AG04450 (cell line): Measurements from ENCODE around the gene MS4A18. TPM values are rescaled to one million over a fixed set of nuclear protein-coding genes. Genes with fewer than 3 reads are reported as not detected.
A peak's percentile ranks its signal among the peaks of the same experiment; 100 is the strongest.

Experiments
- CTCF ChIA-PET: fragments of 300-600, 350-600 bp; formaldehyde crosslinking; extraction: SDS; loops from one replicate; lab custom pipeline; 2022; ENCODE audit warnings: antibody characterized with exemption, inconsistent platforms; lab: Charles Lee
- POLR2A ChIA-PET: fragments of 350-600 bp; formaldehyde crosslinking; extraction: SDS; loops from one replicate; lab custom pipeline; 2021; ENCODE audit warnings: antibody characterized with exemption, inconsistent platforms; lab: Yijun Ruan, JAX
- DNase-seq: peaks from one replicate; pipeline ENCODE4 v3.0.0-alpha.2; 2011; ENCODE audit warnings: low read depth, low spot score
- H3K27ac ChIP-seq: one replicate; pipeline ENCODE4 v1.5.1; 2012; ENCODE audit warnings: low read depth, low read length, control low read depth
- H3K27me3 ChIP-seq: one replicate; pipeline ENCODE4 v1.6.0; 2012; ENCODE audit warnings: low read length; ENCODE audit not compliant: control insufficient read depth, insufficient read depth
- H3K4me3 ChIP-seq: 2 replicates; pipeline ENCODE4 v1.5.1; 2011; ENCODE audit warnings: mild to moderate bottlenecking, low read depth, low read length, control low read depth
- H3K9me3 ChIP-seq: 2 replicates; pipeline ENCODE4 v1.5.1; 2012; ENCODE audit warnings: low read length; ENCODE audit not compliant: control insufficient read depth, insufficient read depth
- polyA plus RNA-seq: library from polyadenylated mRNA; depleted of rRNA; stranded (reverse); fragments of >200 nt; gene quantifications from 2 replicates; pipeline ENCODE4 v1.2.3, GENCODE V29; 2011
- TF ChIP-seq, protein P1 (sequence below): IDR thresholded peaks from 2 replicates; pipeline ENCODE4 v1.5.1; 2011; ENCODE audit warnings: low read depth, low read length, control low read depth, inconsistent platforms

MS4A18 gene
- polyA plus RNA-seq, 1 experiment = not detected

DNA sequence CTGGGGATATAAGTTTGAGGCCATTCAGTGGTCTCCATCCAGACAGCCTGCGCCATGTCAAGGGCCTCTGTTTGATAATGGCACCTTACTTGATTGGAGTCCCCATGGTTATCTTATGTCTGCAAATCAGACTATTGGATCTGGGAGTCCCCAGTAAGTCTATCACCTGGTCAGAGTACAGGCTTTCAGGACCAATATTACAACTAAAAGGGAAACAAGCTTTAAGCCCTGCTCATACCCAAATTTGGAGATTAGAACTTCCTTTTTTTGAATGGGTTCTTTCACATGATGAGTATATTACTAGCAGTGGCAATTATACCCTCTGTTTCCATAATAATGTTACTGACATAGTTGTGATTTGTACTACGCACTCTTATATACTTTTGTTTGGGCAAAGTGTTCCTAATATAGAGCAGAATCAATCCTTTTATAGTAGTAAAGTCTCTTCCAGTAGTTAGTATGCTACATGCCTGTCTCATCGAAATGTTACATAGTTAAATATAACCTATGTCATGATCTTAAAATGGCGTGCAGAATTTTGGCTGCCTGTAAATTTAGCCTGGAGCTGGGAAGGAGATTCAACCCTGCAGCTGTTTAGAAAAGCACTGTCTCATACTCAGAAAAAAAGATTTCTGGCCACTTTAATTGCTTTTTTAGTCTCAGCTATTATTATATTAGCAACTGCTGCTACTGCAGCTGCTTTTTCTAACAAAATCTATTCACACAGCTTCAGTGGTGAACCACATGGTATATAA is 37.1 kb downstream of the MS4A18 start:
- no peak for DNase-seq
- H3K9me3 ChIP-seq = no peaks in the 10 kb centered on the region
- no peak overlapping the region for H3K27ac ChIP-seq
- TF ChIP-seq, protein P1, sequence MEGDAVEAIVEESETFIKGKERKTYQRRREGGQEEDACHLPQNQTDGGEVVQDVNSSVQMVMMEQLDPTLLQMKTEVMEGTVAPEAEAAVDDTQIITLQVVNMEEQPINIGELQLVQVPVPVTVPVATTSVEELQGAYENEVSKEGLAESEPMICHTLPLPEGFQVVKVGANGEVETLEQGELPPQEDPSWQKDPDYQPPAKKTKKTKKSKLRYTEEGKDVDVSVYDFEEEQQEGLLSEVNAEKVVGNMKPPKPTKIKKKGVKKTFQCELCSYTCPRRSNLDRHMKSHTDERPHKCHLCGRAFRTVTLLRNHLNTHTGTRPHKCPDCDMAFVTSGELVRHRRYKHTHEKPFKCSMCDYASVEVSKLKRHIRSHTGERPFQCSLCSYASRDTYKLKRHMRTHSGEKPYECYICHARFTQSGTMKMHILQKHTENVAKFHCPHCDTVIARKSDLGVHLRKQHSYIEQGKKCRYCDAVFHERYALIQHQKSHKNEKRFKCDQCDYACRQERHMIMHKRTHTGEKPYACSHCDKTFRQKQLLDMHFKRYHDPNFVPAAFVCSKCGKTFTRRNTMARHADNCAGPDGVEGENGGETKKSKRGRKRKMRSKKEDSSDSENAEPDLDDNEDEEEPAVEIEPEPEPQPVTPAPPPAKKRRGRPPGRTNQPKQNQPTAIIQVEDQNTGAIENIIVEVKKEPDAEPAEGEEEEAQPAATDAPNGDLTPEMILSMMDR = no peak
- POLR2A ChIA-PET = no interaction called here
- H3K4me3 ChIP-seq = no peak overlapping the region
- CTCF ChIA-PET = interaction anchor here (1.4 to 3.2 kb wide), 2 partner anchors 14 to 398 kb away, joined by 3 to 13 read pairs; no protein-coding TSS in a partner anchor
- no peaks in the 10 kb centered on the region for H3K27me3 ChIP-seq

DNA sequence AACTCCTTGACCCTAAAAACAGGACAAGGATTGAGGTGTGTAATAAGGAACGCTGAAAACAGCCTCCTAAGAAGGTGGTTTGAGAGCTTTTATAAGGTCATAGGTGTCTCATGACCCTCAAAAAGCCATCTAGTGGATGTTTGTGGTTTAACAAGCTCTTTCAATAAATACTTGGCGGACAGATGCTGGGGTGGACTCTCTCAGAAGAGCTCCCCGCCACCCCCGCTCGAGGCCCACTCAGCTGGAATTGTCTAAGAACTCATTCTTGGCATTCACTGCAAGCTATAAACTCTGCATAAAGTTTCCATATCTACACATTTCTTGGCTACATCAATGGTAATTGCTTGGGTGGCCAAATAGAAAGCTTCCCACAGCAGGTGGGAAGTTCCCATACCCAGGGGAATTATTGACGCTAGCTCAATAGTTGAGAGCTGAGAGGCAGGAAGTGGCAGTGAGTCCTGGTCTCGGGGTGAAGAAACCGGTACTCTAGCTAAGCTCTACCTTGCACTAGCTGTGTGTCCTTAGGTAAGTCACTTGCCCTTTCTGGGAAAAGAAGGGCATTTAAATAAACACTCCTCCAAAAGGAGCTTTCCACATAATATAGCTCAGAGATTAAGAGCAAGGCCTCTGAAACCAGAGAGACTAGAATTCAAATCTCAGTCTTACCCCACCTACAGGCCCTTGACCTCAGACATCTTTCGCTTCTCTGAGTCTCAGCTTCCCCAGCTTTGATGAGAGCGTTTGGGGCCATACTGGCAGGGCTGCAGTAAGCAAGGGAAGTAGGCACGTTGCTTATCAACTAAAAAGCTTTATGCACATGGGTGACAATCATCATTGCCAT is 38.6 kb downstream of the MS4A18 start:
- DNase-seq = no peak
- no peaks in the 10 kb centered on the region for H3K27me3 ChIP-seq
- TF ChIP-seq, protein P1 = peak; percentile 25; the same call in 1 of the 2 replicates

DNA sequence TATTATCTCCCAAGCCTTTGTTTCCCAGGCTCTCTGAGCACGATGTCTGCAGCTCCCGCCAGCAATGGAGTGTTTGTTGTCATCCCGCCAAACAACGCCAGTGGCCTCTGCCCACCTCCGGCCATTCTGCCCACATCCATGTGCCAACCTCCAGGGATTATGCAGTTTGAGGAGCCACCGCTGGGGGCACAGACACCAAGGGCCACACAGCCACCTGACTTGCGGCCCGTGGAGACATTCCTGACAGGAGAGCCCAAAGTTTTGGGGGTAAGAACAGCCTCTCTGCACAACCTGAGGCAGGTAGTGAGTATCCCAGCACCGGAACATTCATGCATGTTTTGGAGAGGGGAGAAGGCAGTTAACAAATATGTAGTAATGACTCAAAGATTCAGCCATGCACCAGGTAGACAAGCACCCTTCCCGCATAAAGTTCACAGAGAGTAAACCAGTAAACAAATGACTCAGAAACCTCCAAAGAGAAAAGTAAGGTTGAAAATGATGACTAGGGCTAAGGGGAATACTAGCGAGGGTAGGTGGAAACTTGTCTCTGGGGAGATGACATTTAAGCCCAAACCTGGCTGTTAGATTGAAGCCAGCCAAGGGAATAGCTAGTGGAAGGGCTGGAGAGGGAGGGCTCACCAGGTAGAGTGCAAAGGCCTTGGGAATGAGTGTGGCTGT is 39.3 kb downstream of the MS4A18 start:
- POLR2A ChIA-PET = no interaction called here
- H3K27ac ChIP-seq = no peak overlapping the region
- no peak overlapping the region for H3K4me3 ChIP-seq
- no peaks in the 10 kb centered on the region; the same call in 1 of the 2 replicates for H3K9me3 ChIP-seq
- TF ChIP-seq, protein P1 = no peak
- CTCF ChIA-PET = interaction anchor here (1.3 to 3.2 kb wide), 3 partner anchors 8 to 498 kb away, joined by 5 to 13 read pairs (median 6); no protein-coding TSS in a partner anchor
- DNase-seq = no peak
- H3K27me3 ChIP-seq = peaks cover under 1% of the 10 kb centered on the region

More for the DNA sequence above, 38.6 kb downstream of the MS4A18 start:
- Histone ChIP-seq H3K9me3 (no peaks in the 10 kb centered on the region; the same call in 1 of the 2 replicates), H3K27ac (no peak overlapping the region), H3K4me3 (no peak overlapping the region)
- CTCF ChIA-PET = interaction anchor here (0.8 to 3.2 kb wide), 8 partner anchors 9 to 940 kb away, joined by 3 to 13 read pairs (median 4); no protein-coding TSS in a partner anchor
- POLR2A ChIA-PET = no interaction called here

DNA sequence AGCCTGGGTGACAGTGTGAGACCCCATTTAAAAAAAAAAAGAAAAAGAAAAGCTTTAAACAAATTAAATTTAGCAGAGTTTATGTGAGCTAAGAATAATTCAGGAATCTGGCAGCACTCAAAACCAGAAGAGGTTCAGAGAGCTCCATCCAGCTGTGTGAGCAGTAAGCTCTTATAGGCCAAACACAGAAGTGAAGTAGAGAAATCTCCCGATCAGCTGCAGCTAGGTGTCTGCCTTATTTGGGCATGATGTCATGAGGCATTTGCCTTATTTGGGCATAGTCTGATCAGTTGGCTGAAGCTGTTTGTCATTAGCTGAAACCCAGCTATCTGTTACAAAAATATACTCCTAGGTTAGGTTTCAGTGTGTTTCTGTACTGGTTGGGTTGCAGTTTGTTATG is 40.4 kb downstream of the MS4A18 start:
- TF ChIP-seq, protein P1 = no peak
- peaks cover 6% of the 10 kb centered on the region for H3K27me3 ChIP-seq
- no peak overlapping the region for H3K27ac ChIP-seq
- POLR2A ChIA-PET = interaction anchor here (1.1 kb wide), 1 partner anchor 11 kb away, joined by 6 read pairs; no protein-coding TSS in a partner anchor
- H3K4me3 ChIP-seq = no peak overlapping the region
- CTCF ChIA-PET = interaction anchor here (0.5 to 1.3 kb wide), 3 partner anchors 9 to 169 kb away, joined by 4 to 5 read pairs (median 4); partner anchors contain the start of gene MS4A15
- DNase-seq = no peak
- H3K9me3 ChIP-seq = no peaks in the 10 kb centered on the region; the same call in 1 of the 2 replicates
